Panc1 (cell line): ENCODE measurements around the gene PIWIL1.

Experiments
- POLR2AphosphoS5 ChIP-seq: IDR thresholded peaks from 2 replicates; pipeline ENCODE4 v1.6.1; 2012; ENCODE audit warnings: mild to moderate bottlenecking, low read depth, low read length, moderate library complexity
- TCF7L2 ChIP-seq: IDR thresholded peaks from 2 replicates; pipeline ENCODE4 v1.6.1; 2011; ENCODE audit warnings: mild to moderate bottlenecking, low read depth, low read length, inconsistent platforms
- TF ChIP-seq, protein P1 (sequence below): fragments of 450-650 bp; IDR thresholded peaks from 2 replicates; pipeline ENCODE4 v1.5.1; 2017; ENCODE audit warnings: mild to moderate bottlenecking
- TF ChIP-seq, protein P2 (sequence below), 2 experiments: IDR thresholded peaks; 2 replicates each; pipeline ENCODE4 v1.6.1; 2011 to 2012; ENCODE audit warnings: low read depth in 2 of 2, control low read depth in 1 of 2, low read length in 1 of 2, mild to moderate bottlenecking in 1 of 2, moderate library complexity in 1 of 2; ENCODE audit not compliant: insufficient read depth in 1 of 2

DNA sequence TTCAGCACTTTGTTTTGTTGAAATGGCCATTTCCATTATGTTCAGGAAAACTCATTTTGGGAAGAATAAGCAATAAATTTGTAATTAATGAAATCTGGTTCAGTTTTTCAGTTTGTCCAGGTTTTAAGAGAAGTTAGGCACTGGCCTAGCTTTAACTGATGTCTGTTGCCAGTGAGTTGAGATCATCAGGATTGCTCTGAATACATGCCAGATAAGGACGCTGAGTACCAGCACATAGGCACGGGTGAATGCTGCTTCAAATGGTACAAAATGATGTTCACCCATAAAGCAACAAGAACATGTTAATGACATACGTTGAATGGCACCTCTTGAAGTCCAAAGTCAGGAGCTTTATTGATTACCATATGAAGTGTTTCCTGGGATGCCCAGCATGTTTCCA is 46.5 kb downstream of the PIWIL1 start:
- TF ChIP-seq POLR2AphosphoS5 (no peak), TCF7L2 (no peak)
- TF ChIP-seq, protein P1, sequence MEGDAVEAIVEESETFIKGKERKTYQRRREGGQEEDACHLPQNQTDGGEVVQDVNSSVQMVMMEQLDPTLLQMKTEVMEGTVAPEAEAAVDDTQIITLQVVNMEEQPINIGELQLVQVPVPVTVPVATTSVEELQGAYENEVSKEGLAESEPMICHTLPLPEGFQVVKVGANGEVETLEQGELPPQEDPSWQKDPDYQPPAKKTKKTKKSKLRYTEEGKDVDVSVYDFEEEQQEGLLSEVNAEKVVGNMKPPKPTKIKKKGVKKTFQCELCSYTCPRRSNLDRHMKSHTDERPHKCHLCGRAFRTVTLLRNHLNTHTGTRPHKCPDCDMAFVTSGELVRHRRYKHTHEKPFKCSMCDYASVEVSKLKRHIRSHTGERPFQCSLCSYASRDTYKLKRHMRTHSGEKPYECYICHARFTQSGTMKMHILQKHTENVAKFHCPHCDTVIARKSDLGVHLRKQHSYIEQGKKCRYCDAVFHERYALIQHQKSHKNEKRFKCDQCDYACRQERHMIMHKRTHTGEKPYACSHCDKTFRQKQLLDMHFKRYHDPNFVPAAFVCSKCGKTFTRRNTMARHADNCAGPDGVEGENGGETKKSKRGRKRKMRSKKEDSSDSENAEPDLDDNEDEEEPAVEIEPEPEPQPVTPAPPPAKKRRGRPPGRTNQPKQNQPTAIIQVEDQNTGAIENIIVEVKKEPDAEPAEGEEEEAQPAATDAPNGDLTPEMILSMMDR, result no peak
- TF ChIP-seq, protein P2, sequence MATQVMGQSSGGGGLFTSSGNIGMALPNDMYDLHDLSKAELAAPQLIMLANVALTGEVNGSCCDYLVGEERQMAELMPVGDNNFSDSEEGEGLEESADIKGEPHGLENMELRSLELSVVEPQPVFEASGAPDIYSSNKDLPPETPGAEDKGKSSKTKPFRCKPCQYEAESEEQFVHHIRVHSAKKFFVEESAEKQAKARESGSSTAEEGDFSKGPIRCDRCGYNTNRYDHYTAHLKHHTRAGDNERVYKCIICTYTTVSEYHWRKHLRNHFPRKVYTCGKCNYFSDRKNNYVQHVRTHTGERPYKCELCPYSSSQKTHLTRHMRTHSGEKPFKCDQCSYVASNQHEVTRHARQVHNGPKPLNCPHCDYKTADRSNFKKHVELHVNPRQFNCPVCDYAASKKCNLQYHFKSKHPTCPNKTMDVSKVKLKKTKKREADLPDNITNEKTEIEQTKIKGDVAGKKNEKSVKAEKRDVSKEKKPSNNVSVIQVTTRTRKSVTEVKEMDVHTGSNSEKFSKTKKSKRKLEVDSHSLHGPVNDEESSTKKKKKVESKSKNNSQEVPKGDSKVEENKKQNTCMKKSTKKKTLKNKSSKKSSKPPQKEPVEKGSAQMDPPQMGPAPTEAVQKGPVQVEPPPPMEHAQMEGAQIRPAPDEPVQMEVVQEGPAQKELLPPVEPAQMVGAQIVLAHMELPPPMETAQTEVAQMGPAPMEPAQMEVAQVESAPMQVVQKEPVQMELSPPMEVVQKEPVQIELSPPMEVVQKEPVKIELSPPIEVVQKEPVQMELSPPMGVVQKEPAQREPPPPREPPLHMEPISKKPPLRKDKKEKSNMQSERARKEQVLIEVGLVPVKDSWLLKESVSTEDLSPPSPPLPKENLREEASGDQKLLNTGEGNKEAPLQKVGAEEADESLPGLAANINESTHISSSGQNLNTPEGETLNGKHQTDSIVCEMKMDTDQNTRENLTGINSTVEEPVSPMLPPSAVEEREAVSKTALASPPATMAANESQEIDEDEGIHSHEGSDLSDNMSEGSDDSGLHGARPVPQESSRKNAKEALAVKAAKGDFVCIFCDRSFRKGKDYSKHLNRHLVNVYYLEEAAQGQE (IDR thresholded peaks at IDR 0.05; ENCODE audit: insufficient read depth in 1 of 2, low read depth in 2 of 2, low read length in 1 of 2), result no peak
